Trophoblast cell (in vitro differentiated cells and primary cell): ENCODE results near the gene SHPK.

ENCODE experiments used
- DNase-seq, 2 donors: peaks; one replicate each; pipeline ENCODE4 v3.0.0-alpha.2; 2016
- H2AFZ ChIP-seq: 2 replicates; pipeline ENCODE4 v1.6.1; 2013; ENCODE audit warnings: low read length, moderate library complexity, mild to moderate bottlenecking; ENCODE audit not compliant: insufficient read depth, poor library complexity
- H2AK5ac ChIP-seq: 2 replicates; pipeline ENCODE4 v1.6.1; 2013; ENCODE audit warnings: mild to moderate bottlenecking, low read length
- H2BK120ac ChIP-seq: 2 replicates; pipeline ENCODE4 v1.6.1; 2013; ENCODE audit warnings: low read length, mild to moderate bottlenecking, moderate library complexity; ENCODE audit not compliant: insufficient read depth, poor library complexity
- H2BK12ac ChIP-seq: 2 replicates; pipeline ENCODE4 v1.6.1; 2013; ENCODE audit warnings: mild to moderate bottlenecking, low read length, moderate library complexity
- H2BK5ac ChIP-seq: 2 replicates; pipeline ENCODE4 v1.6.1; 2013; ENCODE audit warnings: low read length, low read depth, moderate library complexity, mild to moderate bottlenecking; ENCODE audit not compliant: poor library complexity
- H3K14ac ChIP-seq: 2 replicates; pipeline ENCODE4 v1.6.1; 2013; ENCODE audit warnings: mild to moderate bottlenecking, low read length
- H3K18ac ChIP-seq: 2 replicates; pipeline ENCODE4 v1.6.1; 2013; ENCODE audit warnings: mild to moderate bottlenecking, low read length
- H3K23ac ChIP-seq: 2 replicates; pipeline ENCODE4 v1.6.1; 2013; ENCODE audit warnings: low read length
- H3K27ac ChIP-seq: 2 replicates; pipeline ENCODE4 v1.5.1; 2013; ENCODE audit warnings: low read depth, mild to moderate bottlenecking, inconsistent platforms, low read length, moderate library complexity
- H3K27me3 ChIP-seq: 2 replicates; pipeline ENCODE4 v1.6.1; 2013; ENCODE audit warnings: inconsistent platforms, mild to moderate bottlenecking, low read length, moderate library complexity; ENCODE audit not compliant: insufficient read depth
- H3K36me3 ChIP-seq, 2 experiments: 1 replicate in 1 of 2; 2 replicates in 1 of 2; pipeline ENCODE4 v1.6.1; 2013; ENCODE audit warnings: low read length in 2 of 2, mild to moderate bottlenecking in 2 of 2, moderate library complexity in 1 of 2; ENCODE audit not compliant: insufficient read depth in 2 of 2, control insufficient read depth in 1 of 2
- H3K4ac ChIP-seq: 2 replicates; pipeline ENCODE4 v1.6.1; 2013; ENCODE audit warnings: low read depth, mild to moderate bottlenecking, low read length, moderate library complexity
- H3K4me1 ChIP-seq, 2 experiments: 1 replicate in 1 of 2; 2 replicates in 1 of 2; pipeline ENCODE4 v1.6.1; 2013; ENCODE audit warnings: low read length in 2 of 2, mild to moderate bottlenecking in 2 of 2, moderate library complexity in 1 of 2; ENCODE audit not compliant: insufficient read depth in 2 of 2, control insufficient read depth in 1 of 2
- H3K4me2 ChIP-seq: 2 replicates; pipeline ENCODE4 v1.6.1; 2013; ENCODE audit warnings: inconsistent platforms, mild to moderate bottlenecking, low read length, moderate library complexity
- H3K4me3 ChIP-seq: 2 replicates; pipeline ENCODE4 v1.5.1; 2013; ENCODE audit warnings: mild to moderate bottlenecking, low read depth, low read length, inconsistent platforms
- H3K79me1 ChIP-seq: one replicate; pipeline ENCODE4 v1.6.1; 2013; ENCODE audit warnings: low read length
- H3K79me2 ChIP-seq: 2 replicates; pipeline ENCODE4 v1.6.1; 2013; ENCODE audit warnings: low read length, mild to moderate bottlenecking; ENCODE audit not compliant: control insufficient read depth, insufficient read depth, poor library complexity
- H3K9ac ChIP-seq: 2 replicates; pipeline ENCODE4 v1.6.1; 2013; ENCODE audit warnings: mild to moderate bottlenecking, low read length
- H3K9me3 ChIP-seq: 2 replicates; pipeline ENCODE4 v1.6.1; 2013; ENCODE audit warnings: low read depth, mild to moderate bottlenecking, control low read depth, inconsistent platforms, low read length; ENCODE audit not compliant: insufficient read depth
- H4K12ac ChIP-seq: 2 replicates; pipeline ENCODE4 v1.6.1; 2013; ENCODE audit warnings: low read depth, mild to moderate bottlenecking, low read length, moderate library complexity
- H4K8ac ChIP-seq: 2 replicates; pipeline ENCODE4 v1.6.1; 2013; ENCODE audit warnings: low read depth, mild to moderate bottlenecking, low read length, moderate library complexity
- H4K91ac ChIP-seq: one replicate; pipeline ENCODE4 v1.6.1; 2013; ENCODE audit warnings: low read depth, mild to moderate bottlenecking, low read length, moderate library complexity
- WGBS: extraction: QIAGEN DNeasy Blood & Tissue Kit; methylation state at CpG from one replicate; pipeline ENCODE4 v1.1.7; 2013; ENCODE audit warnings: missing lambda C conversion rate; ENCODE audit not compliant: insufficient read length, insufficient coverage; ENCODE audit errors: extremely low coverage; 5-methylcytosine and 5-hydroxymethylcytosine counted together

The SHPK gene

GRCh38 chr17:3678095-3678820 lies 42.2 kb upstream of the SHPK start:
- Histone ChIP-seq H3K14ac (no peak overlapping the region), H3K9ac (no peak overlapping the region), H3K27me3 (no peaks in the 10 kb centered on the region), H3K79me1 (no peaks in the 10 kb centered on the region), H4K91ac (no peak overlapping the region), H3K4me1 (peaks cover 6% of the 10 kb centered on the region in 2 experiments), H3K4me2 (no peak overlapping the region), H2BK5ac (no peak overlapping the region), H3K9me3 (no peaks in the 10 kb centered on the region), H3K18ac (no peak overlapping the region), H2BK120ac (no peak overlapping the region), H3K36me3 (no peaks in the 10 kb centered on the region), H2AFZ (no peak overlapping the region), H2AK5ac (no peak overlapping the region), H3K23ac (no peak overlapping the region), H4K8ac (no peak overlapping the region), H3K4me3 (no peak overlapping the region), H2BK12ac (no peak overlapping the region), H3K79me2 (no peaks in the 10 kb centered on the region), H4K12ac (no peak overlapping the region), H3K27ac (no peak overlapping the region), H3K4ac (no peak overlapping the region)
- no peak for DNase-seq
- WGBS, result no CpG with 5 or more reads among the region's 16 CpGs

GRCh38 chr17:3675886-3676285 lies 39.8 kb upstream of the SHPK start:
- no peak overlapping the region for H4K12ac ChIP-seq
- H3K36me3 ChIP-seq, result no peaks in the 10 kb centered on the region
- WGBS, result no CpG with 5 or more reads among the region's 11 CpGs
- H3K27me3 ChIP-seq, result no peaks in the 10 kb centered on the region
- H3K27ac ChIP-seq, result no peak overlapping the region
- H4K91ac ChIP-seq, result no peak overlapping the region
- no peak overlapping the region for H4K8ac ChIP-seq
- H3K4ac ChIP-seq, result no peak overlapping the region
- H3K4me2 ChIP-seq, result no peak overlapping the region
- no peak overlapping the region for H2BK12ac ChIP-seq
- H2BK5ac ChIP-seq, result no peak overlapping the region
- H3K9ac ChIP-seq, result no peak overlapping the region
- no peak overlapping the region for H3K4me3 ChIP-seq
- no peak for DNase-seq
- H2AFZ ChIP-seq, result no peak overlapping the region
- no peaks in the 10 kb centered on the region for H3K79me1 ChIP-seq
- no peak overlapping the region for H2AK5ac ChIP-seq
- H3K14ac ChIP-seq, result no peak overlapping the region
- no peak overlapping the region for H3K23ac ChIP-seq
- no peaks in the 10 kb centered on the region for H3K79me2 ChIP-seq
- H3K18ac ChIP-seq, result no peak overlapping the region
- H2BK120ac ChIP-seq, result no peak overlapping the region
- no peaks in the 10 kb centered on the region for H3K9me3 ChIP-seq
- peaks cover 6% of the 10 kb centered on the region in 2 experiments for H3K4me1 ChIP-seq

DNA sequence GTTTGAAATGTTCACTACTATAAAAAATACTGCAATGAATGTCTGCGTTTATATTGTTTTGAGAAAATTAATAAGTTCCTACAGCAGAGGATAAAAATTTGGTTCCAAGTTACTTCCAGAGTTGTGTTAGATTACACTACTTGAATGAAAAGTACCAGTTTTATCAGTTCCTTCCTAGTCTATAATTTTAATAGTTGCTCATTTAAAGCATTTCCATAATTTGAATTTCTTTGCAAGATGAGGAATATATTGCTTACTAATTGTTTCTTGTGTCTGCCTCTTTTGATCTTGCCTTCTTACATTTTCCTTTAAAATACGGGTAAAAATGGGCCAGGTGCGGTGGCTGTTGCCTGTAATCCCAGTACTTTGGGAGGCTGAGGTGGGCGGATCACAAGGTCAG lies 36.5 kb upstream of the SHPK start:
- Histone ChIP-seq H3K36me3 (no peaks in the 10 kb centered on the region), H3K9me3 (no peaks in the 10 kb centered on the region), H4K12ac (no peak overlapping the region), H3K14ac (no peak overlapping the region), H4K91ac (no peak overlapping the region), H3K27me3 (no peaks in the 10 kb centered on the region), H2BK120ac (no peak overlapping the region), H2BK12ac (no peak overlapping the region), H3K9ac (no peak overlapping the region), H3K18ac (no peak overlapping the region), H3K23ac (no peak overlapping the region), H4K8ac (no peak overlapping the region), H3K27ac (no peak overlapping the region), H2BK5ac (no peak overlapping the region), H3K79me2 (peaks cover 12% of the 10 kb centered on the region), H3K4ac (no peak overlapping the region), H2AK5ac (no peak overlapping the region), H3K79me1 (peaks cover 11% of the 10 kb centered on the region), H3K4me1 (peaks cover 6% of the 10 kb centered on the region in 2 experiments), H3K4me2 (no peak overlapping the region), H3K4me3 (no peak overlapping the region), H2AFZ (no peak overlapping the region)
- no CpG with 5 or more reads among the region's 4 CpGs for WGBS
- no peak for DNase-seq

- Histone ChIP-seq H3K79me2 (peaks cover 23% of the 10 kb centered on the region), H3K9ac (no peak overlapping the region), H3K27ac (no peak overlapping the region), H2BK5ac (no peak overlapping the region), H2BK120ac (no peak overlapping the region), H3K18ac (no peak overlapping the region), H3K27me3 (no peaks in the 10 kb centered on the region), H3K4me2 (peak overlapping the region; percentile 76), H4K8ac (no peak overlapping the region), H4K91ac (no peak overlapping the region), H3K4ac (peak overlapping the region; percentile 92), H4K12ac (no peak overlapping the region), H2AK5ac (no peak overlapping the region), H3K36me3 (peaks cover 15 to 17% of the 10 kb centered on the region in 2 experiments), H3K4me3 (no peak overlapping the region), H2BK12ac (no peak overlapping the region), H3K9me3 (no peaks in the 10 kb centered on the region), H3K23ac (no peak overlapping the region), H3K4me1 (peaks cover 11 to 18% of the 10 kb centered on the region in 2 experiments), H2AFZ (no peak overlapping the region), H3K14ac (no peak overlapping the region), H3K79me1 (peaks cover 15% of the 10 kb centered on the region)
- WGBS, result no CpG with 5 or more reads among the region's 12 CpGs
- DNase-seq, result no peak
Measured at GRCh38 chr17:3669548-3669947, 33.5 kb upstream of the SHPK start.
